Nephron progenitor cell (in vitro differentiated cells): ENCODE data around the gene KRT39.

ENCODE experiments used
- DNase-seq: peaks from one replicate; pipeline ENCODE4 v3.0.0; 2021
- H3K27ac Mint-ChIP-seq: 2 replicates; pipeline ENCODE4 v1.8.0; 2021; ENCODE audit warnings: mild to moderate bottlenecking, moderate library complexity, mixed read lengths
- H3K27me3 Mint-ChIP-seq: 2 replicates; pipeline ENCODE4 v1.8.0; 2021; ENCODE audit warnings: mild to moderate bottlenecking, low read depth, mixed read lengths; ENCODE audit not compliant: poor library complexity
- H3K36me3 Mint-ChIP-seq: 2 replicates; pipeline ENCODE4 v1.8.0; 2021; ENCODE audit warnings: low read depth, mixed read lengths
- H3K4me1 Mint-ChIP-seq: 2 replicates; pipeline ENCODE4 v1.8.0; 2021; ENCODE audit warnings: mixed read lengths
- H3K4me3 Mint-ChIP-seq: 2 replicates; pipeline ENCODE4 v1.8.0; 2021; ENCODE audit warnings: mild to moderate bottlenecking, moderate library complexity, mixed read lengths
- H3K9me3 Mint-ChIP-seq: 2 replicates; pipeline ENCODE4 v1.8.0; 2021; ENCODE audit warnings: mild to moderate bottlenecking, moderate library complexity, mixed read lengths
- CTCF ChIP-seq: fragments of 200-600 bp; sonication (generic); IDR thresholded peaks from 2 replicates; pipeline ENCODE4 v1.5.0; 2021; ENCODE audit warnings: antibody characterized with exemption

KRT39 gene

DNA sequence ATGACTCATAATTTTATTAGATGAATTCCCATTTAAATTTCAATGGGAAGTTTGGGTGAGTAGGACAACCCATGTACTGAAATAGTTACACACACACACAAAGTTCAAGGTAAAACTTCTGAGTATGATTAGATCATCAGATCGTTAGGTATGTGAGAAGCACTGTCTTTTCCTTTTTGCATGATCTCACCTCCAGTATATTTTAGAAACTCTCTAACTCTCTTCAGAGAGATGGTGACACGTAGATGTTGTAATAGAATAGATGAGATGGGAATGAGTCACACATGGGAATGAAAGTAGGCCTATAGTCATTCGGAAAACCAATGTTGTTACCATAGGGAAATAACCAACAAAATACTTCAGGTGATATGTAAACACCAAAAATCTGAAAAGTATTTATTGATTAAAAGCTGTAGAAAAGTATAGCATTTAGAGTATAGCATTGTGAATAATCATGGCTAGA is 51.5 kb downstream of the KRT39 start:
- Mint-ChIP-seq H3K9me3 (no peaks in the 10 kb centered on the region), H3K27me3 (peaks cover 8% of the 10 kb centered on the region), H3K36me3 (no peaks in the 10 kb centered on the region), H3K4me3 (no peak overlapping the region), H3K4me1 (peaks cover 23% of the 10 kb centered on the region), H3K27ac (no peak overlapping the region)
- DNase-seq: no peak
- TF ChIP-seq CTCF: no peak

DNA sequence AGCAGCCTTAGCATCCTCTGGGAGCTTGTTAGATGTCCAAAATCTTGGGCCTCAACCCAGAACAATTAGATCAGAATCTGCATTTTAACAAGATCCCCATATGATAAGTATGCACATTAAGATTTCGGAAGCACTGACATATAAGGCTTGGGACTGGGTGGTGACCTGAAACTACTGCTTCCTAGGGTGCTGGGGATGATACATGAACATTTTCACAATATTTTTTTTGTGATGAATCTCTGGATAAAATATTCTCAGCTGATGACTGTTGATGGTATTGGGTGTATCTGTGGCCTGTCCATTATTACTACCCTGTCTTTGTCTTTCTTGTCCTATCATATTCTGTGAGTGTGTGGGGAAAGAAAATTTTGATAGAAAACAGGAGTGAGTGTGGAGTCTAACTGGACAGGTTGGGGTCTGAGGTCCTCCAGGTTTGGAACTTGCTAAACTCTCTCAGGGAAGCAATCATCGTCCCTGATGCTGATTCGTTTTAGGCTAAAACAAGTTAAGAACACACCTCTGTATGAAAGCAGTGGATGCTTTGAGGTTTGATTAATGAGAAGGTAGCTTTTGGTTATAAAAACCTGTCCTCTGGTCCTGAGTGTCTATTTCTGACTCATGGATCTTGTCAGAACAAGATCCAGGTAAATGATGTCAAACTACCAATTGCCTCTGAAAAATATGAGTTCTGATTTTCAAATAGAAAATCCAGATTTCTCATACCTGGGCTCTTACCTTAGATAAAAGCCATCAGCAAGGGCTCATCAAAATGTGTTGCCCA is 52.5 kb downstream of the KRT39 start:
- H3K4me3 Mint-ChIP-seq: no peak overlapping the region
- H3K9me3 Mint-ChIP-seq: no peaks in the 10 kb centered on the region
- no peak overlapping the region for H3K27ac Mint-ChIP-seq
- peaks cover 11% of the 10 kb centered on the region for H3K27me3 Mint-ChIP-seq
- peaks cover 23% of the 10 kb centered on the region for H3K4me1 Mint-ChIP-seq
- TF ChIP-seq CTCF: no peak
- no peak for DNase-seq
- no peaks in the 10 kb centered on the region for H3K36me3 Mint-ChIP-seq

DNA sequence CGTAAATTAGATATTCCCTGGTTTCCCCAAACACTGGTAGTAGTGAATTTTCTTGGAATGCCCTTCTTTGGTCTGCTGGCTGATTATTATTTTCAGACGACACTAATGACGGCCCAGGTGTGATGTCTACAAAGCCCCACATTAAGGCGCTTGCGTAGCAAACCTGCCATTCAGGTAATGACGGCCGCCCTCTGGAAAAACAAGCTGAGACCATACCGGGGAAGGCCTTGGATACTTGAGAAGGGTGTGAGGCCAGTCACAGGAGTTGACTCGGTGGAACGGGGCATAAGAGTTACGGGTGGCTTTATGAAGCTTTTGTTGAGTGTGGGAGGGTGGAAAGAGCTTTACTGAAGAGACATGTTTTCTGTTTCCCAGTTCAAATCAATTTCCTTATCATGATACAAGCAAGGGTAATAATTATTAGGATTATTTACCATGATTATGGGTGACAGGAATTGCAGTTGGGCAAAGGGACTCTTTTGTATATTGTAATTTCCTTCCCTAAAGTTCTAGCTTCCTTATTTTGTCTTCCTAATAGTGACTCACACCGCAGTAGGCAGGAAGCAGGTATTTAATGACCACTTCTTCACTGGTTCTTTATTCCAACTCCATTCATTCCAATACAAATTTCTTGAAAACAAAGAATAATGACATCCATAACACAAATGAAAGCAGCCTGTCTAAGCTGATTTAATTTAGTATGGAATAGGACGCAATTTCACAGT is 54.1 kb downstream of the KRT39 start:
- no peaks in the 10 kb centered on the region for H3K36me3 Mint-ChIP-seq
- H3K9me3 Mint-ChIP-seq: no peaks in the 10 kb centered on the region
- peaks cover 23% of the 10 kb centered on the region for H3K4me1 Mint-ChIP-seq
- H3K27me3 Mint-ChIP-seq: peaks cover 11% of the 10 kb centered on the region
- no peak for DNase-seq
- TF ChIP-seq CTCF: no peak
- no peak overlapping the region for H3K4me3 Mint-ChIP-seq
- H3K27ac Mint-ChIP-seq: no peak overlapping the region

GRCh38 chr17:40910441-40910841 is 56.3 kb downstream of the KRT39 start:
- no peak for DNase-seq
- no peak overlapping the region for H3K27ac Mint-ChIP-seq

GRCh38 chr17:40909755-40910154 is 57.0 kb downstream of the KRT39 start:
- DNase-seq: no peak
- Mint-ChIP-seq H3K27ac (no peak overlapping the region), H3K27me3 (peaks cover 9% of the 10 kb centered on the region), H3K36me3 (no peaks in the 10 kb centered on the region), H3K4me3 (no peak overlapping the region), H3K4me1 (peaks cover 23% of the 10 kb centered on the region), H3K9me3 (no peaks in the 10 kb centered on the region)
- TF ChIP-seq CTCF: no peak

More at GRCh38 chr17:40910441-40910841, 56.3 kb downstream of the KRT39 start:
- Mint-ChIP-seq H3K27me3 (peaks cover 7% of the 10 kb centered on the region), H3K4me1 (peaks cover 23% of the 10 kb centered on the region), H3K9me3 (no peaks in the 10 kb centered on the region), H3K36me3 (no peaks in the 10 kb centered on the region), H3K4me3 (no peak overlapping the region)
- TF ChIP-seq CTCF: no peak
